ENCODE data around the gene PRG2. TPM values are rescaled to one million over a fixed set of nuclear protein-coding genes. Genes with fewer than 3 reads are reported as not detected.

The PRG2 gene
- total and polyA plus RNA-seq, 9 of the 15 experiments (the other 6 are each of a cell fraction or from before 2014, with no cell fraction given) = 1.8 to 78.0 (median 26.6) TPM

DNA sequence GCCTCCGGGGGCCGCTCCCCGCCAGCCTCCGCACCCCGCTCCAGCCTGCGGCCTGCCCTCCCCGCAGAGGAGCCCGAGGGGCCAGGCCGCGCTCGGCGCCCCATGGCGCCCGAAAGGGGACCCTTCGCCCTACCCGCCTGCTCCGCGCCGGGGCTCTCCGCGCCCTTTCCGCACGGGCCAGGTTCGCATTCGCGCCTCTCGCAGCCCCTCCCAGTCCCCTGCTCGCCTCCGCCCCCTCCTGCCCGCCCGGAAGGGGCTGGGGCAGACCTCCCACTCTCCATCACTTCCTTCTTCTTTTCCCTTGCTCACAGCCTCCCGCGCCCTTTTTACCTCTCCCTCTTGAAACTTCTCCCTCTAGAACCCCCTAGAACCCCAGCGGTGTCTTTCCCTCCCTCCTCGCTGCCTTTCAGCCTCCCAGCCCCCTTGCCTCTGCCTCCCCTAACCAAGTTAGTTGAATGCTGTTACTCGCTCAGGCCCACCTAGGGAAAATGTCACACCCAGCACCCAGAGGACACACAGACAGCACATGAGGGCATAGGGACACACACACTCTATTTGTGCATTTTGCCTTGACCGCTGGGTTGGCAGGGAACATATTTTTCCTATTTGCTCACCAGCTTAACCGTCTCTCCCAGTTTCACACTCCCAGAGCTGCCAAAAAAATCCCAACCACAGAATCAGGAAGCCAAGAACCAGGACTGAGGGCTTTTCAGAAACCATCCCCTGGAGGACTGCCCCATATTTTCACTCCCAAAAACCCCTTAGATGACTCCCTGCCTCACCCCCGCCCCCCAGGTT is 36.7 kb upstream of the PRG2 start, which contains the start of gene SLC43A3 (continued):
- TF ChIP-seq, protein P1, sequence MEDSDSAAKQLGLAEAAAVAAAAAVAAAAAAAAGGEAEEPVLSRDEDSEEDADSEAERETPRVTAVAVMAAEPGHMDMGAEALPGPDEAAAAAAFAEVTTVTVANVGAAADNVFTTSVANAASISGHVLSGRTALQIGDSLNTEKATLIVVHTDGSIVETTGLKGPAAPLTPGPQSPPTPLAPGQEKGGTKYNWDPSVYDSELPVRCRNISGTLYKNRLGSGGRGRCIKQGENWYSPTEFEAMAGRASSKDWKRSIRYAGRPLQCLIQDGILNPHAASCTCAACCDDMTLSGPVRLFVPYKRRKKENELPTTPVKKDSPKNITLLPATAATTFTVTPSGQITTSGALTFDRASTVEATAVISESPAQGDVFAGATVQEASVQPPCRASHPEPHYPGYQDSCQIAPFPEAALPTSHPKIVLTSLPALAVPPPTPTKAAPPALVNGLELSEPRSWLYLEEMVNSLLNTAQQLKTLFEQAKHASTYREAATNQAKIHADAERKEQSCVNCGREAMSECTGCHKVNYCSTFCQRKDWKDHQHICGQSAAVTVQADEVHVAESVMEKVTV (CRISPR knock-in tag; IDR thresholded peaks at IDR 0.05) = no peak
- TF ChIP-seq MEF2D (tag; conservative IDR thresholded peaks at IDR 0.05; ENCODE audit: low read depth) = no peak
- peak; percentile 71; the same call in 1 of the 2 replicates for TF ChIP-seq LARP7 (IDR thresholded peaks at IDR 0.05)
- TF ChIP-seq ZC3H8 (IDR thresholded peaks at IDR 0.05) = 0 out of 2 replicates have a peak, but pooled peaks have one; percentile 54
- TF ChIP-seq, protein P2, sequence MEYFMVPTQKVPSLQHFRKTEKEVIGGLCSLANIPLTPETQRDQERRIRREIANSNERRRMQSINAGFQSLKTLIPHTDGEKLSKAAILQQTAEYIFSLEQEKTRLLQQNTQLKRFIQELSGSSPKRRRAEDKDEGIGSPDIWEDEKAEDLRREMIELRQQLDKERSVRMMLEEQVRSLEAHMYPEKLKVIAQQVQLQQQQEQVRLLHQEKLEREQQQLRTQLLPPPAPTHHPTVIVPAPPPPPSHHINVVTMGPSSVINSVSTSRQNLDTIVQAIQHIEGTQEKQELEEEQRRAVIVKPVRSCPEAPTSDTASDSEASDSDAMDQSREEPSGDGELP (CRISPR knock-in tag; IDR thresholded peaks at IDR 0.05; ENCODE audit: borderline replicate concordance) = no peak
- TF ChIP-seq RBM34 (IDR thresholded peaks at IDR 0.05; ENCODE audit: borderline replicate concordance, insufficient read depth, low read length) = no peak
- no peak for TF ChIP-seq SMAD2 (IDR thresholded peaks at IDR 0.05; ENCODE audit: low read depth, low read length)
- TF ChIP-seq RCOR1 (IDR thresholded peaks at IDR 0.05; ENCODE audit: borderline replicate concordance in 1 of 2, low read depth in 2 of 2, low read length in 2 of 2) = 0 out of 4 replicates have a peak, but pooled peaks of 1 of the 2 experiments have one; percentile 5
- TF ChIP-seq SRSF3 (IDR thresholded peaks at IDR 0.05; ENCODE audit: insufficient read depth, low read length) = no peak
- peak; percentile 60 for TF ChIP-seq DPF2 (IDR thresholded peaks at IDR 0.05)
- TF ChIP-seq PTBP1 (IDR thresholded peaks at IDR 0.05; ENCODE audit: low read depth, low read length) = no peak
- no peak for TF ChIP-seq ZNF23 (CRISPR knock-in tag; IDR thresholded peaks at IDR 0.05)
- peak; percentile 74; the same call in 1 of the 2 replicates for TF ChIP-seq TOE1 (IDR thresholded peaks at IDR 0.05; ENCODE audit: borderline replicate concordance)
- no peak for TF ChIP-seq TOE1 (CRISPR knock-in tag; IDR thresholded peaks at IDR 0.05; ENCODE audit: borderline replicate concordance, low read depth)
- no peak for TF ChIP-seq ZNF184 (CRISPR knock-in tag; IDR thresholded peaks at IDR 0.05)
- TF ChIP-seq KDM4B (IDR thresholded peaks at IDR 0.05; ENCODE audit: borderline replicate concordance in 2 of 2, low read depth in 1 of 2) = 0 out of 4 replicates have a peak, but pooled peaks of 1 of the 2 experiments have one; percentile 23
- TF ChIP-seq POLR3G (IDR thresholded peaks at IDR 0.05; ENCODE audit: extremely low read depth, insufficient read length, insufficient replicate concordance) = no peak

Measured in K562 (cell line).